HCEC 1CT (cell line): Measurements from ENCODE around the gene CHD9.

ENCODE experiments used
- DNase-seq: peaks from one replicate; pipeline ENCODE4 v3.0.0-alpha.2; 2017

CHD9 gene

DNA sequence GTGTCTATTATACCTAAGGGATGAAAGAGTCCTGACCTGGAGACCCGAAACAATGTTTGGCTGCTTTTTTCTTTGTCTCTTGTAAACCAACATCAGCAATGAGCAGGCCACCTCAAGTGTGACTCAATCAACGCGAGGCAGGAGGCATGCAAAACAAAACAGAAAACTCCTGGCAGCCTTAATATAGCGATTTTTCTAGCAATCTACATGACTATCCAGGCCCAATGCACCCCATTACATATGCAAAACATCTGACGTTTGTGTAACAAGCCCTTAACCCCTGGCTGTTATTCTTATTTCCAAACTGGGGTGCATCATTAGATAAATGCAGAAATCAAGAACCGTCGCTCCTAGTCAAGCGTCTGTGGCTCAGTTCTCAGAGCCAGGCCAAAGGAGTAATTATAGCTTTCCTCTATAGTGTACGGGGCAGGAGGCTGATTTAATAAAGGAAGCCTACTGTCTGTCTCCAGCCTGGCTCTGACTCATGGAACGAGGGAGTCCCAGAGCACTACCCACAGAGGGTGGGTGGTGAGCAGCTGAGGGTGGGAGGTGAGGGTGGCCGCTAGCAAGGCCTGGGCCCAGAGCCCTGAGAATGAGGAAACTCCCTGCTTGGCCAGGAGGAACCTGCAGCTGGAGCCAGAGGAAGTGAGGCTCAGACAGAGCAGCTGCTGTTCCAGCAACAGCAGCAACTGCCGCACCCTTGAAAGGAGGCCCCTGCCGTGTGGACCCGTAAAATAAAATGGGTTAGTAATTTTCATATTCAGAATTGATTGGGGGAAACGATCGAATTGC is 43.9 kb downstream of the CHD9 start:
- DNase-seq = peak; percentile 92

DNA sequence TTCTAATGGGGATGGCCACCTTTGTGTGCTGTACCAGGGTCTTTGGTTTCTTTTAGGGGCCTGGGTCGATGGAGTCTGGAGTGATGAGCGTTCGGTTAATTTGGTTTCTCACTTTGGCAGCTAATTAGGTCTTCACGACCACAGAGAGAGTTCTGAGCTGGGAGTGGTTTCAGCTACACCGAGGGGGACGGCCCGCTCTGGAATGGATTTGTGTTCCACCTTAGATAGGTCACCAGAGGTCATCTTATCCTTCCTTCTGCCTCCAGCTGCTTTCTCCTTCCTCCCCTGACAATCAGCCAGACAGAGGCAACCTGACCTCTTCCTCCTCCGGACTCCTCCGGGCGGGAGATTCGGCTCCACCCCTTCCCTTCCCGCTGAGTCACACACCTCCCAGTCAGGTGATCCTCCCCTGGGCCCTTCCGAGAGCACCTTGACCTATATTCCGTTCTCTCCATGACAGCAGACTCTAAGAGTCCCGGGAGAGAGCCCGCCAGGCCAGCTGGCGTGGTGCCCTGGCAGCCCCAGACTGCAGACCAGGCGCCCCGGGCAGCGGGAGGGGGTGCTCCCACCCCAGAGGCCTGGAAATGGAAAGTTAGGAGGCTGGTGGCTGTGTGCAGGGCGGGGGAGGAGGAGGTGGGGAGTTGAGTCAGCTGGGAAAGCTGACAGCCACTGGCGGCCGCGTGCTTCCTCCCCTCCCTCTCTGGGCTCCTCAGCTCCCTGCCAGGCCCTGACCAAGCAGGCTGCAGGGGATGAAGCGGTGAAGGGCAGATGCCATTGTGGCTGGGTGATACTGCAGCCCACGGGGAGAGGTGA is 44.7 kb downstream of the CHD9 start:
- DNase-seq = peak; percentile 86

DNA sequence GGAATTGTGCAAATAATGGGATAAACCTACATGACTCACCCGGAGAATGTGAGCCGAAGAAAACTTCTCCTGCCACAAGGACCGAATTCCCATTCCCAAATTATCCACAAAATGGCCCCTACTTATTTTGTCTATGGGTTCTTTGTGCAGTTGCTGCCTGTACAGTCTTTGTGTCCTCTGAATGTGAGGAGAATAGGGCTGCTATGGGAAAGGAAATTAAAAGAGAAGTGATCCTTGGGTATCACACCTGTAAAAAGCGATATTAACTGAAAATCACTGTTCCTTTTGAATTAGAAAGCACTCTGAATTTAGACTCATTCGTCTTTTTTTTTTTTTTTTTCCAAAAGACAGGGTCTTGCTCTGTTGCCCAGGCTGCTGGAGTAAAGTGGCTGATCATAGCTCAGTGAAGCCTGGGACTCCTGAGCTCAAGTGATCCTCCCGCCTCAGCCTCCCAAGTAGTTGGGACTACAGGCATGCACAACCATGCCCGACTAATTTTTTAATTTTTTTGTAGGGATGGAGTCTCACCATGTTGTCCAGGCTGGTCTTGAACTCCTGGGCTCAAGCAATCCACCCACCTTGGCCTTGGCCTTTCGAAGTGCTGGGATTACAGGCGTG is 45.4 kb downstream of the CHD9 start:
- no peak for DNase-seq

DNA sequence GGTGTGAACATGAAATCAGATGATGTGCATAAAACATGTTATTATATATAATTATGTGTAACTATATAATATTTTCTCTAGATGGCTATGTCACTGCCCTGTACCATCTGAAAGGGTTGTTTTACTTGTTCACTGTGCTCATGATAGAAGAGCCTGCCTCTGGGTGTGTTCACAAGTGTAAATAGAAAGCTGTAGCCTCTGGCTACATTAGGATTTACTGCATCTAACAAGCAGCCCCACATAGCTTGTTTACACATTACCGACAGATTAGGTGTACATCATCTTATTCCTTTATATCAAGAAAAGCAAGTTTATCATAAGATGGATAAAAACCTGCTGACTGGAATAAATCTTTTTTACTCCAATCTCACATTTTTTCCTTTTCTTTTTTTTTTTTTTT is 46.1 kb downstream of the CHD9 start:
- DNase-seq = no peak

DNA sequence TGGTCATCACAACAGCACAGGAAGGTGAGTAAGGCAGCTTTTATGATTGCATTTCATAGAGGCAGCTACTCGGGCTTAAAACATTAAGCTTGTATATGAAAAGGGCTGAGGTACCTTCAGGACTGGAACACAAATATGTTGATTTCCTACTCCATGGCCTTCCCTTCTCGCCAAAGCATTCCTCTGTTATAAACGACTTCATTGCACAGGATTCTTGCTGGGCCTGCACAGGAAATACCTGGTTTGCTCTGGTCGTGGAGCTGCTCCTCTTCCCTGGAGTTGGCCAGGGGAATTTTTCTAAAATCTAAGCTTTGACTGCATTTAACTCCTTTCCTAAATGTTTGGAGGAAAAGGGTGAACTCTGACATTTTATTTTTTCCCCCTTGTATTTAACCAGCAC is 49.0 kb downstream of the CHD9 start:
- no peak for DNase-seq

DNA sequence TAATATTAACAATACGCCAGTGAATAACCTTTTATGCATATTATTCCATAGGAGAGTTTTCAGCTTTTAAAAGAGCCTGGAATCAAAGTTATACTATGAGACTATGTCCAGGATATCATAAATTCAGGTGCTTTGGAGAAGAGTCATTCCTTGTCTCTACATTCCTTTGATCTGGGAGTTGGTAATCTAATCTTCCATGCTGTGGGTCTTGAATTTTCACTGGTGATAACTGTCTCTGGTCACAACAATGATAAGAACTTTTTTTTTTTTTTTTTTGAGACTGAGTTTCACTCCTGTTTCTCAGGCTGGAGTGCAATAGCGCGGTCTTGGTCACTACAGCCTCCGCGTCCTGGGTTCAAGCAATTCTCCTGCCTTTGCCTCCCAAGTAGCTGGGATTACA is 50.8 kb downstream of the CHD9 start:
- DNase-seq = no peak

DNA sequence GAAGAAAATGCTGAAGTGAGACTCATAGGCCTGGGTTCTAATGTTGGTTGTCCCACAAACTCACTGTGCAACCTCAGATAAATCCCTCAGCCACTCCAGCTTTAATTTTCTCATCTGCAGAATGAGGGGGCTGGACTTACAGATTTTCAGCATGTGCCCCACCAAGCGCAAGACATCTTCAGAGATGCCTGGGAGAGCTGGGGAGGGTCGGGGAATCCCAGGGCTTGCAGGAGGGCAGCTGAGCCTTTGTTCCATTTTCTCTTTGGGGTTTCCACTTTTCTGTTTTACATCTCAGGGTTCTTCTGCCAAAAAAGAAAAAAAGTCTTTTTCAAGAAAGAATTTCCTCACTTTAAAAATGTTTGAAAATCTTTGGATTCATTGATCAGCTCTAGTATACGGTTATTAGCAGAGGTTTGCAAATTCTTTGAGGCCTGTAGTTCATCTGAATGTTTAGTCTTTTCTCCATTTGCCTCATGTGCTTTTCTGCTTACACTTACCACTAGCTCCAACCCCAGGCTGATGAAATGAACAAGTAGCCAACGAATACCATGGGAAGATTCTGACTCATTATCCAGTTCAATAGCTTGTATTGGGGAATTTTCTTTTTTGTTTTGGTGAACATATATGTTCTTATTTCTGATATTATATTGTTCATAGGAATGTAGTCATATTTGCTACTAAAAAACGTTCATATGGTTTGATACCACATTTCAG is 56.4 kb downstream of the CHD9 start:
- peak; percentile 23 for DNase-seq

DNA sequence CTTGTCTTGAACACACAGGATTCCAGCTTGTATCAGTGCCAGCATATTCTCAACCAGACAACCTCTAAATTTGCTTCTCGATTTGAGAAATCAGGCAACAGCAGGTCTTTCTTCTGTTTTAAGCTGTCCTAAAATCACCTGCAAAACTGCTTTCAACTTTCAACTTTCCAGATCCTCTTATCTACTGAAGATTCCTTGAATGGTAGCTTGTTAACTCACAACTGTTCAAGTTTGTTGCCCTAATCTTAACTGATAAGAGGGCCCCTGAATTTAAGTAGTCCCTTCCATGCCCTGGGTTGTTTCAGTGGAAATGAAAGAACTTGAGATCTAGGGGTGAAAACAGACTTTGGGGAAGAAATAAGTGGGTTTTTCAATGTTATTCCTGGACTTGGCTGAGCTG is 57.2 kb downstream of the CHD9 start:
- no peak for DNase-seq

DNA sequence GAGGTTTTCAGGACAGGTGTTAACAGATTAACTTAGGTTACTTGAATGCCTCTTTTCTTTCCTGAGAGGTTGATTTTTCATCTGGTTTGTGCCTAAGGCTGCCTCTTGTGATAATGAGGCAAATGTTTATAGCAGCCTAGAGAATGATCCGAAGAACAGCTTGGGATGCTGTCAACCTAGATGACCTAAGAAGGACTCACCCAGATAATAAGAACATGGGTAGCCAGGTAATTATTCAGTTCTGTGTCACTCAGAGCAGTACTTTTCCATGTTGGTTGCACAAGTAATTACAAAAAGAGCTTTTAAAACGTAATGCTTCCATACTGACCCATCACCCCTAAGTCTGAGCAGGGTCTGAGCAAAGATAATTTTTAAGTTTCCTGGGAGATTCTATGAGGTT is 60.3 kb downstream of the CHD9 start:
- no peak for DNase-seq

DNA sequence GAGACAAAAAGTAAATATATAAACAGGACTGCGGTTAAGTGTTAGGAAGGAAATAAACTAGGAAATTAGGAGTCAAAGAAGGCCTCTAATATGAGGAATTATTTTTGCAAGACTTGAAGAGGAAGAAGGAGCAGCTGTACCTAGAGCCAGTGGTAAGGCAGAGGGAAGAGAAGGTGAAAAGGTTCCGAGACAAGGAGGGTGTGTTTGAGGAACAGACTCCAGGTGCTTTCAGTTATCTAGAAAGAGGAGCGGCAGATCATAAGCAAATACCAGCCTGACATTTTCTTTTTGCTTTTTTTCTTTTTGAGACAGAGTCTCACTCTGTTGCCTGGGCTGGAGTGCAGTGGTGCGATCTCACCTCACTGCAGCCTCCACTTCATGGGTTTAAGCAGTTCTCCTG is 61.0 kb downstream of the CHD9 start:
- DNase-seq = no peak

DNA sequence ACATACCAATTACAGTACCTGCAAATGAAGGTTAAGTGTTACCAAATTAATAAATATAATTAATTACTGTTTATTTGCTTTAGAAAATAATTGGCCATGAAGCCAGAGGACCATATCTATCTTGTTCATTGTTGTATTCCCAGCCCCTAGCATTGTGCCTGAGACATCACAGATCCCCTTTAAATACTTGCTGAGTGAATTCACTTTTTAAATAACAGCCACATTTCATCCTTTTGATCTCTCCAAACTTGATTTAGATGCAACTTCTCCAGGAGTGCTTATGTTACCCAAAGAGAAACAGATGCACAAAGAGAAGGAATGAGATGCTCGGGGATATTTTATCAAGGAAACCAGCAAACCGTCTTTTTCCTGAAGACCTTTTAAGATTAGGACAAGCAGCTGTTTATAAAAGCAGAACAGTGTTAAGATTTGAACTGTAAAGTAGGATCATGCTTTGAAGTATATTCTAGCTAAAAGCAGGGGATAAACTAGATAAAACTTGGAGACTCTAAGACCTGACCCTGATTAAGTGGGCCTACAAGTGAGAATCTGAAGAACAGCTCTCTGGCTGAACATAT is 66.3 kb downstream of the CHD9 start:
- no peak for DNase-seq

DNA sequence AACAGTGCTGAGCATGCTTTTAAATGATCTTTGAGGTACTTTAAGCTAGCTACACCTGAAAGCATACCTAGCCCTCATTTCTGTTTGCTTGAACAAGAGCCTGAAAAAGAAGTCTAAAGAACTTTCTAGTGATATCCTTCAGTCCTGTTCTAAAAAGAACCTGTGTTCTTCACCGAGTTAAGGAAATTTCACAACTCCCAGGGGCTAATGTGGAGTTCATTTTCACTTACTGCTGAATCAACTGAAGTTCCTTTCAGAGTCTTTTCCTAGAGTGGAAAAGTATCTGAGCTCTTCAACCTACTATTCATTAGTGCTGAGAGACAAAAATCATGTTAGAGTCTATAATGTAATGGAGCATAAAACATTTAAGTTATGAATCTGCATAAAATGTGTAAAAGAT is 66.9 kb downstream of the CHD9 start:
- no peak for DNase-seq

DNA sequence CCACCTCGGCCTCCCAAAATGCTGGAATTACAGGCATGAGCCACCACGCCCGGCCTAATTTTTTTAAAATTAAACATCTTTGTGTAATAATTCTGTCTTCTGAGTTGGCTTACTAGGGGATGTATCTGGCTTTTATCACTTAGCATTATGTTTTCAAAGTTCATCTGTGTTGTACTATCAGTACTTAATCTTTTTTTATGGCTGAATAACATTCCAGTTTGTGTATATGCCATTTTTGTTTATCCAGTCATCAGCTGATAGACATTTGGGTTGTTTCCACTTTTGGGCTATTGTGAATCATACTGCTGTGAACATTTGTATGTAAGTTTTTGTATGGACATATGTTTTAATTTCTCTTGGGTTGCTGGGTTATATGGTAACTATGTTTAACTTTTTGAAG is 69.0 kb downstream of the CHD9 start:
- peak; percentile 58 for DNase-seq

DNA sequence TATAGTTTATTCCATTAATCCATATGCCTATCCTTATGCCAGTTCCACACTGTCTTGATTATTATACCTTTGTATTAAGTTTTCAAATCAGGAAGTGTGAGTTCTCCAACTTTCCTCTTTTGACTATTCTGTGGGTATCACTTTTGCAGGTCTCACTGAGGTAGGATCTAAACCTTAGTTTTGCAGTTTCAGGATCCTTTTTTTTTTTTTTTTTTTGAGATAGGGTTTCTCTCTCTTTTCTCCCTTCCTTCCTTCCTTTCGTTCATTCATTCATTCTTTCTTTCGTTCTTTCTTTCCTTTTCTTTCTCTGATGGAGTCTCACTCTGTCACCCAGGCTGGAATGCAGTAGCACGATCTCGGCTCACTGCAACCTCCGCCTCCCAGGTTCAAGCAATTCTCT is 71.6 kb downstream of the CHD9 start:
- no peak for DNase-seq

DNA sequence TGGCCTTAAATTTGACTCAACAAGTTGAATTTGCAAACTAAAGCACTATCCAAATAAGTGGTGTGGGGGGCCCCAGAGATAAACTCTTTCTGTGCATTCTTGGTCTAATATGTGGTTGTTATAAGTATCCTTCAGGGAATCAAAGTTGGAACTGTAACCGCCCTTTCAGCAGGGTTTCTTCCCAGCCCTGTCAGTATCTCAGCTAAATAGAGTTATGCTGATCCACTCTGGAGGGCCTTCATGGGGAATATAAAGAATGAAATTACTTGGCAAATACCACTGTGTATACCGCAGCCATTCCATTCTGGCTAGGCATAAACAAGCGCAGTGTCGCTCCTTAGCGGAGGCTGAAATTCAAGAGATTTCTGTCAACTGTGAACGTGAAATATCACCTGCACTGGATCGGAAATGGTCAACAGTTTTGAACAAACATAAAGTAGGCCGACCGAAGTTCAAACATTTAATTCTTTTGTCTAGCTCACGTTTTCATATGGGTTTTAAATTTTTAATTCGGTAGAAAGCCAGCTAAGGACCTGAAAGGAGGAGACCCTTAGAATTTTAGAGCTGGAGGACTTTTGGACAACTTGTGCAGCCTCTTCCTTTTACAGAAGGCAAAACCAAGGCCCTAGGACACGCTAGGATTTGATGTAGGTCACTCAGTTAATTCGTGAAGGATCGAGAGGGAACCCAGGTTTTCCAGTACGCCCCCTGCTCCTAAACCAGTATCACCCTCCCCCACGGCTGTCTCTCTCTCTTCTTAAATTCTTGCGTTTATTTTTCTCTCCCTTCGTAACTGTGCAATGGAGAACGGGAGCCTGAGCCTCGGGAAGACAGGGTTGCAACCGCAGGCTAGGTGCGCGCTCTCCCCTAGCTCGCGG is 74.7 kb downstream of the CHD9 start:
- no peak for DNase-seq

DNA sequence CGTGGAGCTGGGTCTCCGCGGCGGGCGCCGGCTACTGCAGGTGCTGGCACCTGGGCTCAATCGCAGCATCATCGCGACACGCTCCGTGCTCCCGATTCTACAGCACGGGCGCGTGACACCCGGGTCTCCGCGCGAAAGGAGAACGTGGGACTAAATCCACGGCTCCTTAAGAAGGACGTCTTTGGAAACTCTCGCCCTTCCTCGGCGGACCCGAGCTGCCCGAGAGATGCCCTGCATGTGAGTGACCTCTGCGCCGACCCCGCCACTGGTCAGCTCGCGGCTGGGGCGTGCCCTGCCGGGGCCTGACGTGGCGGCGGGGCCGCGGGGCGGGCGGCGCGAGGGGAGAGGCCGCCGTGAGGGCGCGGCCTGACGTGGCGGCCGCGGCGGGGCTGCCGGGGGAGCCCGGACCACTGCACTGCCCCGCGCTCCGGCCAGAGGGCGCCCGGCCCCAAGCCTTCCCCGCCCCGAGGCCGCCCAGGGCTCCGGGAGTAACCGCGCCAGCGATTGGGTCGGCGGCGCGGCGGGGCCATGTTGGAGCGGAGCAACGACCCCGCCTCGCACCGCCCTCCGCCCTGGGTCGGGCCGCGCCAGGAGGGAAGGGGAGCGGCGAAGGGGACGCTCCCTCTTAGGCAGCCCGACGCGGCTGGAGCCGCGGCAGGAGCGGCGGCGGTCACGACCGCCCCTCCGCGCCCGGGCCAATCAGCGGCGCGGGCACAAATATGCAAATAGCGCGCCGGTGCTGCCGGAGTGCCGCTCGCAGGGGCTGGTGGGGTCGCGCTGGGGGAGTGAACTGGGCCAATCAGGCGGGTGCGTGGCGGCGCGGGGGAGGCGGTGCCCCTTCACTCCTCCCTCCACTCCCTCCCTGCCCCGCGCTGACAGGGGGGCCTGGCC is 75.6 kb downstream of the CHD9 start:
- peak; percentile 92 for DNase-seq

DNA sequence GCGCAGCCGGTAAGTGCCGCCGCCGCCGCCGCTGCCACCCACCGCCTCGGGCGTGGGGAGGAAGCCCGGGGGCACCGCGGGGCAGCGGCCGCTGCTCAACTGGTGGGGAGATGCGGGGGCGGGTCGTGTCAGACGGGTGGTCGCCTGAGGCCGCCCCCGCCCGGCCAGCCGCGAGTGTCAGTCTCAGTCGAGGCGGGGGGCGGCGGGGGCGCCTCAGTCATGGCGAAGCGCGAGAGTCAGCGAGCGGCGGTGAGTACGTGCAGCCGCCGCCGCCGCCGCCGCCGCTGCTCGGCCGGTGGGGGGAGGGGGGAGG is 76.2 kb downstream of the CHD9 start:
- DNase-seq = no peak

DNA sequence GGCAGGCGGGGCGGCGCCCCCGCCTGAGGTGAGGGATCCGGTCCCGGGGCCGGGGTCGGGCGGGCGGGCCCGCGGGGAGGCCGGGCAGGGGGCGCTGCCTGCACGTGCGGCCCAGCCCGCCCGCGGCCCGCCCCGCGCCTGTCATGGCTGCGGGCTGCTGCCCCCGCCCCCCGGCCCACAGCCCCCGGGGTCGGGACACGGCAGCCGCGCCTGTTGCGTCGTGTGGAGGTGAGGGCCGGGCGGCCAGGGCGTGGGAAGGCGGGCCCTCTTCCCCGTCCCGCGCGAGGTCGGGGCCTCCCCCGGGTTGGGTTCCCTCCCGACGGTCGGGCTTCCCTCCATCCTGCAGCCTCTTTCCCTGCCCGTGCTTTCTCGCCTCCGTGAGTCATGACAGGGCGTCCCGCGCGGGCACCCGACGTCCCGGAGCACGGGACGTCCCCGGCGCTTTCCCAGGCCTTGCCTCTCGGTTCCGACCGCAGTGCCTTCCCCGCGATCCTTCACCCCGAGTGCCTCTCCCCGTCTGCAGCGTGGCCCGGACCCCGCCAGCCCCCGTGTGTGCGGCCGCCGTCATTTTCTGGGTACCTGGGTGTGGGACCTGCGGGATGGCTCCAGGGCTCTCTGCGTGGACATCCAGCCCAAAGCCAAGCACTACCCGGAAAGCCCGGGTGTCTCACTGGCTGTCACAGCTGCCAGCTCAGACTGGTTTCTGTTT is 76.7 kb downstream of the CHD9 start:
- DNase-seq = peak; percentile 61

DNA sequence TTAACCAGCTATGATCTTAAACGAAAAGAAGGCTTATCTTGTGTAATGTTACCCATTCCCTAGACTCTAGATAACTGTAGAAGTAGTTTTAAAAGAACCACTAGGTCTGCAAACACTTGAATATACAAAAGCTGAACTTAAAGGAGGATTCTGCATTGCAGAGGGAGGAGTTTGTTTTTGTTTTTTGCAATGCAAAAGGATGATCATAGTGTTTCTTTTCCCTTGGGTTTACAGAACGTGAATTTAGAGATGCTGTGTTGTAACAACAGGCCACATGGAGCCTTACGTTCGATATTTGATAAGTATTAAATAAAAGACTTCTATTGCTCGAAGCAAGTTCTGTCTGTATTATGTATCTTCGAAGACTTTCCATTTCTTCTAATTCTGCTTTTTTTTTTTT is 77.6 kb downstream of the CHD9 start:
- no peak for DNase-seq

DNA sequence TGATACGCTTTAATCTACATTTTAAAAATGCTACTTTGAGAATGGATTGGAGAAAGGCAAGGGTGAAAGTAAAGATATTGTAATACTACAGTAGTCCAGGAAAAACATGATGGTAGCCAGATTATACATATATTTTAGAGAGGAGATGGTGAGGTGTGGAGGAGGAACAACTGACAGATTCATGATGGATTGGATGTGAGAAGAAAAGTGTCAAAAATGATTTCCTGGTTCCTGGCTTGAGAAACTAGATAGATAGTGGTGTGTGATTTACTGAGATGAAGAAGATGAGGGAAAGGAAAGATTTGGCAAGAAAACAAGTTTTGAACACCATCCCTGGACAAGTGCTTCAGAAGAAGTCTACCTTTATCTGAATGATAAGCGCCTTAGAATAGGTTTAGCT is 80.5 kb downstream of the CHD9 start:
- no peak for DNase-seq
